Esophagus squamous epithelium (tissue), 5 donors: ENCODE measurements around the gene ADORA2A. TPM values are rescaled to one million over a fixed set of nuclear protein-coding genes. Genes with fewer than 3 reads are reported as not detected.
A peak's percentile ranks its signal among the peaks of the same experiment; 100 is the strongest.

ENCODE experiments used
- DNase-seq: peaks from one replicate; lab custom pipeline; 2025; lab: John Stamatoyannopoulos, UW
- H3K27ac ChIP-seq, 4 donors: fragments of 200-600 bp; sonication (generic); one replicate each; pipeline ENCODE4 v1.5.1; 2016 to 2019; ENCODE audit warnings: mild to moderate bottlenecking in 1 of 4
- H3K27me3 ChIP-seq, 4 donors: fragments of 200-600 bp; sonication (generic); 1 replicate in 3 of 4; 2 replicates in 1 of 4; pipeline versions ENCODE4 v1.5.1 to v1.6.0; 2017 to 2021; ENCODE audit warnings: antibody characterized with exemption in 1 of 4
- H3K36me3 ChIP-seq, 3 donors: fragments of 200-600 bp; sonication (generic); one replicate each; pipeline ENCODE4 v1.5.1; 2016 to 2019
- H3K4me1 ChIP-seq, 3 donors: fragments of 200-600 bp; sonication (generic); one replicate each; pipeline ENCODE4 v1.5.1; 2017 to 2019
- H3K4me3 ChIP-seq, 4 donors: fragments of 200-600 bp; sonication (generic); 1 replicate in 3 of 4; 2 replicates in 1 of 4; pipeline ENCODE4 v1.5.1; 2016 to 2019; ENCODE audit warnings: mild to moderate bottlenecking in 2 of 4, moderate library complexity in 1 of 4
- H3K9me3 ChIP-seq, 3 donors: fragments of 200-600 bp; sonication (generic); one replicate each; pipeline ENCODE4 v1.5.1; 2016 to 2019
- POLR2A ChIP-seq, 4 donors: fragments of 450-650 bp; IDR thresholded peaks; one replicate each; pipeline ENCODE4 v1.6.1; 2017; ENCODE audit warnings: antibody characterized with exemption in 4 of 4, mild to moderate bottlenecking in 4 of 4, moderate library complexity in 3 of 4
- WGBS, 2 donors: methylation state at CpG; one replicate each; pipeline ENCODE4 v1.1.5; 2018; 5-methylcytosine and 5-hydroxymethylcytosine counted together
- intact Hi-C: fragments of 100-400 bp; cut with DNase I; formaldehyde crosslinking; loops from one replicate; pipeline ENCODE4 v1.15.0; 2022
- total RNA-seq, 4 donors: library from RNA; depleted of rRNA; stranded (reverse); fragments of >200 nt; gene quantifications; one replicate each; pipeline ENCODE4 v1.1.0, GENCODE V29; 2016
- TF ChIP-seq, protein P1 (sequence below), 6 experiments: fragments of 450-650 bp in 4 of 6; fragments of 200-600 bp in 2 of 6; sonication (generic) in 2 of 6; IDR thresholded peaks; one replicate each; pipeline ENCODE4 v1.5.1; 2016 to 2019; ENCODE audit warnings: antibody characterized with exemption in 6 of 6, mild to moderate bottlenecking in 4 of 6, moderate library complexity in 4 of 6
- donor health status: DM: yes; HTN: yes; CAD: no.

Gene ADORA2A
- total RNA-seq, 4 donors from 2014 or later = 1.0 to 4.0 (median 2.4) TPM

- Histone ChIP-seq H3K27me3 (no peaks in the 10 kb centered on the region), H3K36me3 (no peaks in the 10 kb centered on the region), H3K27ac (peak overlapping the region in 2 of 4 donors; percentile 6 to 54), H3K4me1 (peaks cover 0 to 28% (median 0%) of the 10 kb centered on the region in 3 donors), H3K4me3 (no peak overlapping the region), H3K9me3 (no peaks in the 10 kb centered on the region)
- WGBS, 2 donors = 69 to 79% methylated on average over 2 of the region's 2 CpGs
- TF ChIP-seq POLR2A (IDR thresholded peaks at IDR 0.05) = no peak
- TF ChIP-seq, protein P1, sequence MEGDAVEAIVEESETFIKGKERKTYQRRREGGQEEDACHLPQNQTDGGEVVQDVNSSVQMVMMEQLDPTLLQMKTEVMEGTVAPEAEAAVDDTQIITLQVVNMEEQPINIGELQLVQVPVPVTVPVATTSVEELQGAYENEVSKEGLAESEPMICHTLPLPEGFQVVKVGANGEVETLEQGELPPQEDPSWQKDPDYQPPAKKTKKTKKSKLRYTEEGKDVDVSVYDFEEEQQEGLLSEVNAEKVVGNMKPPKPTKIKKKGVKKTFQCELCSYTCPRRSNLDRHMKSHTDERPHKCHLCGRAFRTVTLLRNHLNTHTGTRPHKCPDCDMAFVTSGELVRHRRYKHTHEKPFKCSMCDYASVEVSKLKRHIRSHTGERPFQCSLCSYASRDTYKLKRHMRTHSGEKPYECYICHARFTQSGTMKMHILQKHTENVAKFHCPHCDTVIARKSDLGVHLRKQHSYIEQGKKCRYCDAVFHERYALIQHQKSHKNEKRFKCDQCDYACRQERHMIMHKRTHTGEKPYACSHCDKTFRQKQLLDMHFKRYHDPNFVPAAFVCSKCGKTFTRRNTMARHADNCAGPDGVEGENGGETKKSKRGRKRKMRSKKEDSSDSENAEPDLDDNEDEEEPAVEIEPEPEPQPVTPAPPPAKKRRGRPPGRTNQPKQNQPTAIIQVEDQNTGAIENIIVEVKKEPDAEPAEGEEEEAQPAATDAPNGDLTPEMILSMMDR (IDR thresholded peaks at IDR 0.05) = no peak
- no peak for DNase-seq
- intact Hi-C loops = no loop called here
Observed at GRCh38 chr22:24467340-24467739, 39.9 kb downstream of the ADORA2A start.

DNA sequence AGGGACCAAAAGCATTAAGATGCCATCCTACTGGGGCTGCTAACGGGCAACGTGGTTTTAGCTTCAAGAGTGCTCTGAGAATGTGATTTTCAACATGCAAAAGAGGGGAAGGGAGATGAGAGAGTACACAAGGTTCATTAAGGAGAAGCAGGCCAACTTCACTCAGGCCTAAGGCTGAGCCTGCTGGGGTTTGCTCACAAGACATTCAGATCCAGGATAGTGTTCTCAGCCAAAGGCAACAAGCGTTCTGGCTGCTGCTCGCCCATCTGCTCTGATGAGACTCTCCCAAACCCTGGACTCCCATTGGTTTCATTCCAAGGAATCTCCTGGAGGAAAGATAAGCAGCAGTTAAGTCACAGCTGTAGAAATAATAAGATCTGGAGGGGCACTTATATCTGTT is 44.2 kb downstream of the ADORA2A start:
- DNase-seq = no peak
- no peak overlapping the region for H3K4me3 ChIP-seq
- intact Hi-C loops = no loop called here
- TF ChIP-seq, protein P1 (IDR thresholded peaks at IDR 0.05) = no peak
- no peak for TF ChIP-seq POLR2A (IDR thresholded peaks at IDR 0.05)
- H3K36me3 ChIP-seq = no peaks in the 10 kb centered on the region
- H3K27me3 ChIP-seq = no peaks in the 10 kb centered on the region
- peak overlapping the region in 1 of 4 donors; percentile 37 for H3K27ac ChIP-seq
- WGBS, 2 donors = 81 to 91% methylated on average over 3 to 4 of the region's 4 CpGs
- H3K9me3 ChIP-seq = no peaks in the 10 kb centered on the region
- peaks cover 0 to 13% (median 0%) of the 10 kb centered on the region in 3 donors for H3K4me1 ChIP-seq

DNA sequence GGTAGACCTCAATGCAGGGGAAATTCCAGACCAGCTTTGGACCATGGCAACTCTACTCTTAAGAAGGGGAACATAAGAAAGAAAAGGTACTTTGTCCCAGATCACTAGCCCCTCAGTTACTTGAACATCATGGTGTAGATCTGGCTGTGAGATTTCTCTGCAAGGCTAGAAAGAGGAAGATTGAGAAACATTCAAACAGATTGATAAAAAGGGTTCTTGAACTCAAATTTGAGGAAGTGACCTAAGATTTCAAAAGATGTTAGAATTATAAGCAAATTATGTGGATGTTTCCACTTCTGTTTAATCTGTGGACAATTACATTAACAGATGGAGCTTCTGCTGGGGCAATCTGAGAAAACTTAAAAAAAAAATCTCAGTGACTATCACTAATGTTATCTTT is 45.9 kb downstream of the ADORA2A start:
- no peaks in the 10 kb centered on the region for H3K9me3 ChIP-seq
- no peaks in the 10 kb centered on the region for H3K4me1 ChIP-seq
- intact Hi-C loops = no loop called here
- H3K27me3 ChIP-seq = no peaks in the 10 kb centered on the region
- no peak for DNase-seq
- H3K27ac ChIP-seq = no peak overlapping the region
- no peaks in the 10 kb centered on the region for H3K36me3 ChIP-seq
- H3K4me3 ChIP-seq = no peak overlapping the region
- TF ChIP-seq, protein P1 (IDR thresholded peaks at IDR 0.05) = no peak
- no peak for TF ChIP-seq POLR2A (IDR thresholded peaks at IDR 0.05)

DNA sequence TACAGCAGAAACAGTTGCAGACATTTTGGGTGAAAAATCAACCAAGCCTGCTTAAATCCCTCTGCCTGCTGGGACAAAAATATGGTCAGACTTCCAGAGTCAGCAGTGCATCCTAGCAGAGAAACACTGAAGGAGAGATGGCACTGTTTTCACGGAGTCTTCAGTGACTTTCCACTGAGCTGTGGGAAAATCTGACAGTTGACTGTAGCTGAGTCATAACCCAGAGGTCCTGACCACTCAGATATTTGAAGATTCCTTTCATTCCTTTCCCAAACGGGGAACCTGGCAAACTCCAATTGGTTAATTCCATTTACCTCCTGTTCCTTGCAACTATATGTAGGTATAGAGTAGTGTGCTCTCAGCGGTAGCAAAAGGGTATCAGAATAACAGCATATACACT is 46.8 kb downstream of the ADORA2A start:
- no peak for TF ChIP-seq POLR2A (IDR thresholded peaks at IDR 0.05)
- TF ChIP-seq, protein P1 (IDR thresholded peaks at IDR 0.05) = no peak
- no peaks in the 10 kb centered on the region for H3K9me3 ChIP-seq
- H3K27me3 ChIP-seq = no peaks in the 10 kb centered on the region
- H3K36me3 ChIP-seq = no peaks in the 10 kb centered on the region
- H3K4me3 ChIP-seq = no peak overlapping the region
- WGBS, 2 donors = 40 to 45% methylated on average over 3 of the region's 3 CpGs
- intact Hi-C loops = no loop called here
- H3K27ac ChIP-seq = no peak overlapping the region
- DNase-seq = no peak
- H3K4me1 ChIP-seq = no peaks in the 10 kb centered on the region

DNA sequence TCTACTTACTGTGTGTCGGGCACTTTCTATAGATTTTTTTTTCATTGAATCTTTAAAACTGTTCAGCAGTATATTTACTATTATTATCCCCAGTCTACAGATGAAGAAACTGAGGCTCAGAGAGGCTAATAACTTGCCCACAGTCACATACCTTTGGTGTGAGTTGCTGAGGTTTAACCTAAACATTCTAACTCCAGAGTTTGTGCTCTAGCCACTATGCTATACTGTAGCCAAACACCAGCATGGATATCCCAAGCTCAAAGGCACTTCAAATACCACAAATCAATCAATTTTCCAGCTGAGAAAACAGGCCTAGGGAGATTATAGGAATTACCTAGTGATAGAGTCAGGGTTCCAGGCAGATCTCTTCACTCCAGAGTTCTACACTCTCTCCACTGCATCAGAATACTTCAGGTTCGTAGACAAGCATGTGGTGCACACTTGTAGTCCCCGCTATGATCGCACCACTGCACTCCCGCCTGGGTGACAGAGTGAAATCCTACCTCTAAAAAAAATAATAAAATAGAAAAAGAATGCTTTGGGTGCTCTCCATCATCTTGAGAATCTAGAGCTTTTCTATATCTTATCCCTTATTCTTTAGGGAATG is 47.4 kb downstream of the ADORA2A start:
- H3K27ac ChIP-seq = no peak overlapping the region
- intact Hi-C loops = no loop called here
- H3K36me3 ChIP-seq = no peaks in the 10 kb centered on the region
- 83% methylated on average over 5 of the region's 5 CpGs for WGBS, 2 donors
- DNase-seq = no peak
- no peaks in the 10 kb centered on the region for H3K9me3 ChIP-seq
- TF ChIP-seq, protein P1 (IDR thresholded peaks at IDR 0.05) = no peak
- TF ChIP-seq POLR2A (IDR thresholded peaks at IDR 0.05) = no peak
- H3K27me3 ChIP-seq = no peaks in the 10 kb centered on the region
- no peak overlapping the region for H3K4me3 ChIP-seq
- no peaks in the 10 kb centered on the region for H3K4me1 ChIP-seq
